Measurements from ENCODE around the gene SNTG2. TPM values are rescaled to one million over a fixed set of nuclear protein-coding genes. Genes with fewer than 3 reads are reported as not detected.

Gene SNTG2
- 20.5 to 30.1 TPM (median 27.8 TPM) in 3 replicates for total RNA-seq (2021)
- percentile 82 among the genes with signal in this experiment for Bru-seq, nascent RNA
- long read RNA-seq, experiment 1, partial matches to known transcripts = 14 of 83 reads
- long read RNA-seq, experiment 1, other reads (novel, unspliced or antisense) = 67 of 83 reads
- long read RNA-seq, experiment 2, partial matches to known transcripts = 3 of 19 reads
- long read RNA-seq, experiment 2, other reads (novel, unspliced or antisense) = 15 of 19 reads
- long read RNA-seq, experiment 3, partial matches to known transcripts = 1 of 3 reads
- long read RNA-seq, experiment 3, other reads (novel, unspliced or antisense) = 2 of 3 reads

- peaks cover 72% of the 10 kb centered on the region for H3K4me1 Mint-ChIP-seq
- POLR2A ChIA-PET = interaction anchor here (0.6 kb wide), 1 partner anchor 46 kb away, joined by 3 read pairs; no protein-coding TSS in a partner anchor
- 0 out of 2 replicates have a peak, but pooled peaks cover under 1% of the 10 kb centered on the region for H3K36me3 Mint-ChIP-seq
- TF ChIP-seq SP1 (CRISPR knock-in tag; conservative IDR thresholded peaks at IDR 0.05) = peak; percentile 81
- no peak for TF ChIP-seq CTCF (IDR thresholded peaks at IDR 0.05)
- no peak for TF ChIP-seq FOXK1 (CRISPR knock-in tag; IDR thresholded peaks at IDR 0.05)
- no peak for TF ChIP-seq ZNF396 (CRISPR knock-in tag; IDR thresholded peaks at IDR 0.05; ENCODE audit: borderline replicate concordance)
- TF ChIP-seq ERG (CRISPR knock-in tag; IDR thresholded peaks at IDR 0.05) = no peak
- no peak for TF ChIP-seq ZNF121 (CRISPR knock-in tag; IDR thresholded peaks at IDR 0.05)
- TF ChIP-seq PRRX2 (CRISPR knock-in tag; IDR thresholded peaks at IDR 0.05) = no peak
- TF ChIP-seq USF1 (CRISPR knock-in tag; IDR thresholded peaks at IDR 0.05) = no peak
- TF ChIP-seq HMGXB4 (CRISPR knock-in tag; IDR thresholded peaks at IDR 0.05) = 0 out of 2 replicates have a peak, but pooled peaks have one; percentile 49
- peak; percentile 84; the same call in 1 of the 2 replicates for TF ChIP-seq ZNF423 (CRISPR knock-in tag; IDR thresholded peaks at IDR 0.05)
- 0 out of 2 replicates have a peak, but pooled peaks have one; percentile 40 for TF ChIP-seq FOXP4 (CRISPR knock-in tag; IDR thresholded peaks at IDR 0.05)
- TF ChIP-seq MAX (CRISPR knock-in tag; IDR thresholded peaks at IDR 0.05) = peak; percentile 61
- no peak for TF ChIP-seq ZBTB21 (CRISPR knock-in tag; IDR thresholded peaks at IDR 0.05; ENCODE audit: borderline replicate concordance)
- TF ChIP-seq MYBL2 (CRISPR knock-in tag; IDR thresholded peaks at IDR 0.05) = no peak
- TF ChIP-seq ZBTB43 (CRISPR knock-in tag; IDR thresholded peaks at IDR 0.05) = no peak
- no peak for TF ChIP-seq GABPB1 (CRISPR knock-in tag; IDR thresholded peaks at IDR 0.05)
- TF ChIP-seq NFYB (CRISPR knock-in tag; conservative IDR thresholded peaks at IDR 0.05; ENCODE audit: low read depth) = no peak
- no peak; the same call in 1 of the 2 replicates for TF ChIP-seq ETV6 (CRISPR knock-in tag; IDR thresholded peaks at IDR 0.05)
- no peak for TF ChIP-seq ZNF532 (CRISPR knock-in tag; IDR thresholded peaks at IDR 0.05; ENCODE audit: borderline replicate concordance)
- TF ChIP-seq ZNF416 (CRISPR knock-in tag; IDR thresholded peaks at IDR 0.05) = 0 out of 2 replicates have a peak, but pooled peaks have one; percentile 31
- no peak for TF ChIP-seq NR3C1 (CRISPR knock-in tag; conservative IDR thresholded peaks at IDR 0.05; ENCODE audit: low read depth)
- DNase-seq (ENCODE audit: low spot score) (peak; percentile 73), ATAC-seq (peak; percentile 62)
- peak within 1 kb of the TSS; percentile 89 for H3K27ac Mint-ChIP-seq
- CTCF ChIA-PET = interaction anchor here (0.8 to 1.2 kb wide), 4 partner anchors 17 to 274 kb away, joined by 3 to 6 read pairs (median 4); no protein-coding TSS in a partner anchor
- H3K27me3 Mint-ChIP-seq (ENCODE audit: low read depth) = peaks cover 4% of the 10 kb centered on the region
- peak within 1 kb of the TSS; percentile 89 for H3K4me3 Mint-ChIP-seq
- peaks cover 4% of the 10 kb centered on the region for H3K9me3 Mint-ChIP-seq
These were observed at the start of gene SNTG2 for GRCh38 chr2:950080-950966. Gene SNTG2, plus strand, starts transcription at chr2:950849. Its CDS starts 148 bp downstream, at chr2:950997.
